ENCODE data around the gene VPS13D.

GRCh38 chr1:12539320-12539704 is 309.5 kb downstream of the VPS13D start:
- no peak for TF ChIP-seq CTCF (IDR thresholded peaks at IDR 0.05 in 8 of 11, conservative IDR thresholded peaks at IDR 0.05 in 3 of 11)
- no peak for TF ChIP-seq POLR2A (IDR thresholded peaks at IDR 0.05)
